Liver (tissue), 9 donors: ENCODE data around the gene RAD51B. TPM values are rescaled to one million over a fixed set of nuclear protein-coding genes. Genes with fewer than 3 reads are reported as not detected.

ENCODE experiments used
- DNase-seq: peaks from one replicate; pipeline ENCODE4 v3.0.0-alpha.2; 2017; ENCODE audit warnings: low spot score
- H3K27ac ChIP-seq, 2 donors: one replicate each; pipeline ENCODE4 v1.7.0; 2013; ENCODE audit warnings: inconsistent platforms in 2 of 2, low read length in 2 of 2, control low read depth in 1 of 2, low read depth in 1 of 2, mild to moderate bottlenecking in 1 of 2
- H3K27me3 ChIP-seq, 4 donors: one replicate each; pipeline versions ENCODE4 v1.6.1 to v1.7.0; 2013; ENCODE audit warnings: low read length in 3 of 4, inconsistent platforms in 1 of 4, mild to moderate bottlenecking in 1 of 4, moderate library complexity in 1 of 4; ENCODE audit not compliant: control insufficient read depth in 4 of 4, insufficient read depth in 4 of 4
- H3K36me3 ChIP-seq, 4 donors: one replicate each; pipeline versions ENCODE4 v1.6.1 to v1.7.0; 2013; ENCODE audit warnings: low read length in 3 of 4, mild to moderate bottlenecking in 3 of 4, low read depth in 1 of 4, moderate library complexity in 1 of 4; ENCODE audit not compliant: control insufficient read depth in 4 of 4, insufficient read depth in 3 of 4
- H3K4me1 ChIP-seq, 4 donors: one replicate each; pipeline versions ENCODE4 v1.6.1 to v1.7.0; 2013; ENCODE audit warnings: low read length in 3 of 4, mild to moderate bottlenecking in 3 of 4, moderate library complexity in 1 of 4; ENCODE audit not compliant: control insufficient read depth in 4 of 4, insufficient read depth in 4 of 4
- H3K4me3 ChIP-seq, 3 donors: one replicate each; pipeline versions ENCODE4 v1.6.1 to v1.7.0; 2013; ENCODE audit warnings: low read length in 3 of 3, control low read depth in 1 of 3, low read depth in 1 of 3, mild to moderate bottlenecking in 1 of 3
- H3K9ac ChIP-seq, 2 donors: one replicate each; pipeline ENCODE4 v1.7.0; 2013; ENCODE audit warnings: low read length in 2 of 2, mild to moderate bottlenecking in 2 of 2, moderate library complexity in 2 of 2, control low read depth in 1 of 2, low read depth in 1 of 2
- H3K9me3 ChIP-seq, 4 donors: one replicate each; pipeline versions ENCODE4 v1.6.1 to v1.7.0; 2013; ENCODE audit warnings: low read length in 3 of 4; ENCODE audit not compliant: control insufficient read depth in 4 of 4
- EGR1 ChIP-seq, 2 donors: IDR thresholded peaks; 2 replicates each; pipeline ENCODE4 v1.6.1; 2016 to 2018; ENCODE audit warnings: antibody characterized with exemption in 2 of 2, low read depth in 2 of 2
- FOXA1 ChIP-seq: IDR thresholded peaks from 2 replicates; pipeline ENCODE4 v1.6.1; 2016; ENCODE audit warnings: antibody characterized with exemption
- FOXA2 ChIP-seq: IDR thresholded peaks from 2 replicates; pipeline ENCODE4 v1.6.1; 2016; ENCODE audit warnings: antibody characterized with exemption
- GABPA ChIP-seq, 2 donors: IDR thresholded peaks in 1 of 2; conservative IDR thresholded peaks in 1 of 2; 2 replicates each; pipeline ENCODE4 v1.6.1; 2016; ENCODE audit warnings: antibody characterized with exemption in 2 of 2, mild to moderate bottlenecking in 1 of 2, moderate library complexity in 1 of 2
- HNF4A ChIP-seq, 2 donors: conservative IDR thresholded peaks; 2 replicates each; pipeline ENCODE4 v1.6.1; 2016; ENCODE audit warnings: antibody characterized with exemption in 2 of 2, mild to moderate bottlenecking in 2 of 2
- HNF4G ChIP-seq: IDR thresholded peaks from 2 replicates; pipeline ENCODE4 v1.6.1; 2016; ENCODE audit warnings: antibody characterized with exemption
- JUND ChIP-seq, 2 donors: IDR thresholded peaks; 2 replicates each; pipeline ENCODE4 v1.6.1; 2016; ENCODE audit warnings: antibody characterized with exemption in 2 of 2
- NR2F2 ChIP-seq: IDR thresholded peaks from 2 replicates; pipeline ENCODE4 v1.6.1; 2016; ENCODE audit warnings: antibody characterized with exemption
- RAD21 ChIP-seq, 2 donors: IDR thresholded peaks; 2 replicates each; pipeline ENCODE4 v1.6.1; 2016; ENCODE audit warnings: antibody characterized with exemption in 2 of 2, mild to moderate bottlenecking in 2 of 2
- SP1 ChIP-seq: IDR thresholded peaks from 2 replicates; pipeline ENCODE4 v1.6.1; 2018; ENCODE audit warnings: antibody characterized with exemption, mild to moderate bottlenecking
- TAF1 ChIP-seq: conservative IDR thresholded peaks from 2 replicates; pipeline ENCODE4 v1.6.1; 2016; ENCODE audit warnings: antibody characterized with exemption, mild to moderate bottlenecking
- YY1 ChIP-seq: IDR thresholded peaks from 2 replicates; pipeline ENCODE4 v1.6.1; 2016; ENCODE audit warnings: antibody characterized with exemption, mild to moderate bottlenecking
- WGBS: extraction: QIAGEN DNeasy Blood & Tissue Kit; methylation state at CpG from one replicate; pipeline ENCODE4 v1.1.7; 2013; 5-methylcytosine and 5-hydroxymethylcytosine counted together
- polyA plus RNA-seq, 2 donors: library from polyadenylated mRNA; stranded (reverse) in 1 of 2; unstranded in 1 of 2; fragments of 200-250 nt in 1 of 2; fragments of >200 nt in 1 of 2; fragmentation: Nextera tagmentation in 1 of 2; extraction: Ambion mirVana in 1 of 2; gene quantifications; one replicate each; pipeline versions ENCODE4 v1.2.1 to v1.2.3, GENCODE V29; 2013 to 2015
- total RNA-seq, 2 donors: library from RNA; depleted of rRNA; stranded (reverse); fragments of >200 nt; gene quantifications; one replicate each; pipeline ENCODE4 v1.2.3, GENCODE V29; 2014
- TF ChIP-seq, protein P1 (sequence below): IDR thresholded peaks from 2 replicates; pipeline ENCODE4 v1.6.1; 2016; ENCODE audit warnings: antibody characterized with exemption, mild to moderate bottlenecking
- TF ChIP-seq, protein P2 (sequence below): IDR thresholded peaks from 2 replicates; pipeline ENCODE4 v1.6.1; 2016; ENCODE audit warnings: antibody characterized with exemption
- TF ChIP-seq, protein P3 (sequence below): IDR thresholded peaks from 2 replicates; pipeline ENCODE4 v1.6.1; 2016; ENCODE audit warnings: antibody characterized with exemption
- TF ChIP-seq, protein P4 (sequence below): IDR thresholded peaks from 2 replicates; pipeline ENCODE4 v1.6.1; 2016; ENCODE audit warnings: antibody characterized with exemption
- donor health status: healthy.
- donor health status: healthy.
- donor health status: healthy.
- donor health status: healthy.
- donor health status: healthy.

Gene RAD51B
- total and polyA plus RNA-seq, 4 donors = 0.81 to 12.9 (median 2.4) TPM

DNA sequence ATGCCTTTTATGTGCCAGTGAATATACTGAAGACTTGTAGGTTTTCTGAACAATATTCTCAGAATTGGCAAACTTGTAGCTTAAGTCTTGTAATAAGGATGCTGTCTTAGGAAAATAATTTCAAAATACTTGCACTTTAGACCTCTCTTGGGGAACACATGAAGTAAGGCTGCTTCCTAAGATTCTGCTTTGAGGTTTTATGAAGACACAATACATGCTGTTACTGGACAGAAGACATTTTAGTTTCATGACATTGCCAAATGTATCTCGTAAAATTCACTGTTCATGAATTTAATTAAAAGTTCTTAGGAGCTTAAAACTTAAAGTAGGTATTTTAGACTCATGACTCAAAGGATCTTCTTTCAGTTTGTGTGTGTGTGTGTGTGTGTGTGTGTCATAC, 80.7 kb downstream of the RAD51B start:
- H3K9ac ChIP-seq = no peak overlapping the region
- H3K36me3 ChIP-seq = peaks cover 0 to 3% (median 0%) of the 10 kb centered on the region in 4 donors
- no peak overlapping the region for H3K4me3 ChIP-seq
- peaks cover 1 to 9% (median 7%) of the 10 kb centered on the region in 4 donors for H3K9me3 ChIP-seq
- WGBS = 95% methylated on average over 1 of the region's 1 CpG
- H3K4me1 ChIP-seq = no peaks in the 10 kb centered on the region
- DNase-seq = no peak
- TF ChIP-seq FOXA2 (no peak), NR2F2 (no peak), HNF4A (conservative IDR thresholded peaks at IDR 0.05) (no peak), YY1 (no peak)
- TF ChIP-seq, protein P1, sequence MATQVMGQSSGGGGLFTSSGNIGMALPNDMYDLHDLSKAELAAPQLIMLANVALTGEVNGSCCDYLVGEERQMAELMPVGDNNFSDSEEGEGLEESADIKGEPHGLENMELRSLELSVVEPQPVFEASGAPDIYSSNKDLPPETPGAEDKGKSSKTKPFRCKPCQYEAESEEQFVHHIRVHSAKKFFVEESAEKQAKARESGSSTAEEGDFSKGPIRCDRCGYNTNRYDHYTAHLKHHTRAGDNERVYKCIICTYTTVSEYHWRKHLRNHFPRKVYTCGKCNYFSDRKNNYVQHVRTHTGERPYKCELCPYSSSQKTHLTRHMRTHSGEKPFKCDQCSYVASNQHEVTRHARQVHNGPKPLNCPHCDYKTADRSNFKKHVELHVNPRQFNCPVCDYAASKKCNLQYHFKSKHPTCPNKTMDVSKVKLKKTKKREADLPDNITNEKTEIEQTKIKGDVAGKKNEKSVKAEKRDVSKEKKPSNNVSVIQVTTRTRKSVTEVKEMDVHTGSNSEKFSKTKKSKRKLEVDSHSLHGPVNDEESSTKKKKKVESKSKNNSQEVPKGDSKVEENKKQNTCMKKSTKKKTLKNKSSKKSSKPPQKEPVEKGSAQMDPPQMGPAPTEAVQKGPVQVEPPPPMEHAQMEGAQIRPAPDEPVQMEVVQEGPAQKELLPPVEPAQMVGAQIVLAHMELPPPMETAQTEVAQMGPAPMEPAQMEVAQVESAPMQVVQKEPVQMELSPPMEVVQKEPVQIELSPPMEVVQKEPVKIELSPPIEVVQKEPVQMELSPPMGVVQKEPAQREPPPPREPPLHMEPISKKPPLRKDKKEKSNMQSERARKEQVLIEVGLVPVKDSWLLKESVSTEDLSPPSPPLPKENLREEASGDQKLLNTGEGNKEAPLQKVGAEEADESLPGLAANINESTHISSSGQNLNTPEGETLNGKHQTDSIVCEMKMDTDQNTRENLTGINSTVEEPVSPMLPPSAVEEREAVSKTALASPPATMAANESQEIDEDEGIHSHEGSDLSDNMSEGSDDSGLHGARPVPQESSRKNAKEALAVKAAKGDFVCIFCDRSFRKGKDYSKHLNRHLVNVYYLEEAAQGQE = no peak
- TF ChIP-seq, protein P2, sequence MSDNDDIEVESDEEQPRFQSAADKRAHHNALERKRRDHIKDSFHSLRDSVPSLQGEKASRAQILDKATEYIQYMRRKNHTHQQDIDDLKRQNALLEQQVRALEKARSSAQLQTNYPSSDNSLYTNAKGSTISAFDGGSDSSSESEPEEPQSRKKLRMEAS = no peak
- TF ChIP-seq, protein P3, sequence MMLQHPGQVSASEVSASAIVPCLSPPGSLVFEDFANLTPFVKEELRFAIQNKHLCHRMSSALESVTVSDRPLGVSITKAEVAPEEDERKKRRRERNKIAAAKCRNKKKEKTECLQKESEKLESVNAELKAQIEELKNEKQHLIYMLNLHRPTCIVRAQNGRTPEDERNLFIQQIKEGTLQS = no peak
- no peaks in the 10 kb centered on the region for H3K27me3 ChIP-seq
- no peak overlapping the region for H3K27ac ChIP-seq

DNA sequence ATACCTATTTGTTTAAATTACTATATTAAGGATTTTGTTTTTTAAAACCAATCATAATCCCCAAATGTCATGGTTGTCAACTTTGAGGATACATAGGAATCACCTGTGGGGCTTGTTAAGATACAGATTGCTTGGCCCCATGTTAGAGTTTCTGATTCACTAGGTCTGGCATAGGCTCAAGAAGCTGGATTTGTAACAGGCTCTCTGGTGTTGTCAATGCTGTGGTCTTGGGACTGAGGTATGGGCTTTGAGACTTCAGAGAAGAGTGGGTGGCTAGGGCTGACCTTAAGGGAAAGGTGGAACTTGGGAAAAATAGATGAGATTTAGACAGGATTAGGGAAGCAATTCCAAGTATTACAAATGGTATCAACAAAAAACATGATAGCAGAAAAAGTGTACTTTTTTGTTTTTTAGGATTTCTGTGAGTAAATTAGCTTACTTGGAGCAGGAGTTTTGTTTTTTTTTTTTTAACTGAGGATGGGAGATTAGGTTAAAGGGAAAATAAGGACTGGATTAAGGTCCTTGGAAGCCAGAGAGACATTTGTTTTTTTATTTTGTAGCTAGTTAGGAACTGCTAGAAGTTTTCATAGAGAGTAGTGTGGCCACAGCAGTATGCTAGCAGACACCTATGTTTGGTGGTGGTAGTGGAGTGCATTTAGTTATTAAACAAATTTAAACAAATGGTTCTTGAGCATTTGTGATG, 88.6 kb downstream of the RAD51B start:
- H3K9me3 ChIP-seq = no peaks in the 10 kb centered on the region
- H3K9ac ChIP-seq = no peak overlapping the region
- no peaks in the 10 kb centered on the region for H3K4me1 ChIP-seq
- TF ChIP-seq GABPA (IDR thresholded peaks at IDR 0.05 in 1 of 2, conservative IDR thresholded peaks at IDR 0.05 in 1 of 2) = no peak
- TF ChIP-seq FOXA1 = no peak
- TF ChIP-seq SP1 = no peak
- no peak for TF ChIP-seq HNF4G
- no peak for TF ChIP-seq EGR1 (IDR thresholded peaks at IDR 0.05; ENCODE audit: low read depth in 2 of 2)
- TF ChIP-seq NR2F2 = no peak
- TF ChIP-seq JUND (IDR thresholded peaks at IDR 0.05) = no peak
- TF ChIP-seq TAF1 = no peak
- TF ChIP-seq FOXA2 = no peak
- TF ChIP-seq, protein P3 = no peak
- no peak for TF ChIP-seq HNF4A (conservative IDR thresholded peaks at IDR 0.05)
- no peak for DNase-seq
- H3K4me3 ChIP-seq = no peak overlapping the region
- no peak overlapping the region for H3K27ac ChIP-seq
- no peaks in the 10 kb centered on the region for H3K36me3 ChIP-seq
- H3K27me3 ChIP-seq = no peaks in the 10 kb centered on the region

DNA sequence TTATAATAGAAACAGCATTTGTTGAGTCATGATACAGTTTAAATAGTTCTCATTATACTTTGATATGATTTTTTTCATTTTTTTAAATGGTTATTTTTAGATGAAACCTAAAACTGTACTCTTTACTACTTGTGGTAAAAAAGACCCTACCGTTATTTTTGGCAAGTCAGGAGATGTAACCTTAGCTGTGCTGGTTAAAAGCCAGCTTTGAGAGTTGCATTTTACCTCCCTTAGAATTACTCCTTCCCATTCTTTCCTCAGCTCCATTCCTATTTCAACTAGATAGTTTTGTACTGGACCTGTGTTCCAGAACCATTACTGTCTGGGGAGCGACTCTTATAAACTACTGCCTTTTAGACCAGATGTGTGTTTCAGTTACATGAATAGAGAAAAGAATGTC, 92.0 kb downstream of the RAD51B start:
- Histone ChIP-seq H3K4me1 (no peaks in the 10 kb centered on the region), H3K4me3 (no peak overlapping the region), H3K9ac (no peak overlapping the region), H3K36me3 (no peaks in the 10 kb centered on the region), H3K27me3 (no peaks in the 10 kb centered on the region), H3K27ac (no peak overlapping the region), H3K9me3 (no peaks in the 10 kb centered on the region)
- DNase-seq = no peak
- TF ChIP-seq HNF4A (conservative IDR thresholded peaks at IDR 0.05) = no peak
- no peak for TF ChIP-seq EGR1 (IDR thresholded peaks at IDR 0.05; ENCODE audit: low read depth in 2 of 2)
- TF ChIP-seq, protein P1 = no peak
- TF ChIP-seq, protein P2 = no peak
- TF ChIP-seq RAD21 (IDR thresholded peaks at IDR 0.05) = no peak
- no peak for TF ChIP-seq FOXA1
- TF ChIP-seq YY1 = no peak
- TF ChIP-seq, protein P4, sequence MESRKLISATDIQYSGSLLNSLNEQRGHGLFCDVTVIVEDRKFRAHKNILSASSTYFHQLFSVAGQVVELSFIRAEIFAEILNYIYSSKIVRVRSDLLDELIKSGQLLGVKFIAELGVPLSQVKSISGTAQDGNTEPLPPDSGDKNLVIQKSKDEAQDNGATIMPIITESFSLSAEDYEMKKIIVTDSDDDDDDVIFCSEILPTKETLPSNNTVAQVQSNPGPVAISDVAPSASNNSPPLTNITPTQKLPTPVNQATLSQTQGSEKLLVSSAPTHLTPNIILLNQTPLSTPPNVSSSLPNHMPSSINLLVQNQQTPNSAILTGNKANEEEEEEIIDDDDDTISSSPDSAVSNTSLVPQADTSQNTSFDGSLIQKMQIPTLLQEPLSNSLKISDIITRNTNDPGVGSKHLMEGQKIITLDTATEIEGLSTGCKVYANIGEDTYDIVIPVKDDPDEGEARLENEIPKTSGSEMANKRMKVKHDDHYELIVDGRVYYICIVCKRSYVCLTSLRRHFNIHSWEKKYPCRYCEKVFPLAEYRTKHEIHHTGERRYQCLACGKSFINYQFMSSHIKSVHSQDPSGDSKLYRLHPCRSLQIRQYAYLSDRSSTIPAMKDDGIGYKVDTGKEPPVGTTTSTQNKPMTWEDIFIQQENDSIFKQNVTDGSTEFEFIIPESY = no peak
- no peak for TF ChIP-seq NR2F2
- TF ChIP-seq HNF4G = no peak
- TF ChIP-seq SP1 = no peak
- 87% methylated on average over 2 of the region's 2 CpGs for WGBS
